Measurements from ENCODE around the gene RBBP9. TPM values are rescaled to one million over a fixed set of nuclear protein-coding genes. Genes with fewer than 3 reads are reported as not detected.
"Not testable (repeated sequence)": the region's sequence is repeated elsewhere in the genome, so short reads cannot be mapped to it uniquely, and the experiment has no call there.

RBBP9 gene
- total and polyA plus RNA-seq, 2 of the 4 experiments (the other 2 are of a cell fraction) = 4.8 to 31.4 TPM

- H4K5ac ChIP-seq (ENCODE audit: low read depth, low read length); H4K91ac ChIP-seq (ENCODE audit: insufficient read depth, low read depth, low read length); H3K9me1 ChIP-seq (ENCODE audit: insufficient read depth, low read length); H2BK15ac ChIP-seq (ENCODE audit: low read depth, low read length); H4K8ac ChIP-seq (ENCODE audit: low read depth in 2 of 2, low read length in 2 of 2); in situ Hi-C loops (cut with MboI; ENCODE audit: low sequenced_read_pairs); H3K4me3 ChIP-seq (ENCODE audit: insufficient read depth, low read depth, low read length); H3K56ac ChIP-seq (ENCODE audit: extremely low read depth, insufficient read depth, low read length); dilution Hi-C loops (cut with HindIII; ENCODE audit: low sequenced_read_pairs, unreplicated experiment); H2BK120ac ChIP-seq (ENCODE audit: low read depth, low read length); H2AK9ac ChIP-seq (replicated peaks; ENCODE audit: low read depth, low read length, poor library complexity); BruUV-seq (replicated peaks); H3K27me3 ChIP-seq (ENCODE audit: control insufficient read depth, insufficient read depth, low read length); H3K9me3 ChIP-seq (ENCODE audit: control insufficient read depth, insufficient read depth, low read length); H3K14ac ChIP-seq (replicated peaks; ENCODE audit: low read depth, low read length); H2AFZ ChIP-seq (replicated peaks; ENCODE audit: low read length, poor library complexity); H3K4ac ChIP-seq (ENCODE audit: low read depth, low read length); H3K4me2 ChIP-seq (ENCODE audit: low read depth, low read length); H2AK5ac ChIP-seq (ENCODE audit: low read depth, low read length); intact Hi-C loops (cut with micrococcal nuclease); H3K18ac ChIP-seq (ENCODE audit: low read depth, low read length); CTCF ChIA-PET; H3K27ac ChIP-seq (ENCODE audit: insufficient read depth, low read length); H2BK5ac ChIP-seq (ENCODE audit: low read depth, low read length, poor library complexity, severe bottlenecking); ATAC-seq (ENCODE audit: low read depth); H3K23ac ChIP-seq (ENCODE audit: low read depth, low read length); H3K9ac ChIP-seq (ENCODE audit: low read depth, low read length); H2BK20ac ChIP-seq (ENCODE audit: low read depth, low read length); H3K79me1 ChIP-seq (ENCODE audit: low read depth in 1 of 2, low read length in 2 of 2); H3K4me1 ChIP-seq (ENCODE audit: control insufficient read depth, insufficient read depth, low read length); H3K36me3 ChIP-seq (ENCODE audit: control insufficient read depth, insufficient read depth, low read length); H4K20me1 ChIP-seq (ENCODE audit: insufficient read depth, low read length); POLR2A ChIA-PET (ENCODE audit: unreplicated experiment); DNase-seq: not testable (repeated sequence)
- WGBS, 2 experiments (ENCODE audit: extremely low coverage in 2 of 2, insufficient read length in 1 of 2) = no CpG with 5 or more reads among the region's 1 CpG
Measured at GRCh38 chr20:18501672-18502071, 4.6 kb upstream of the RBBP9 start.
